ENCODE results near the gene COTL1. TPM values are rescaled to one million over a fixed set of nuclear protein-coding genes. Genes with fewer than 3 reads are reported as not detected.

The COTL1 gene
- total RNA-seq, 2 experiments from 2014 or later, result 125 to 232 TPM

GRCh38 chr16:84661418-84662060 lies 43.7 kb upstream of the COTL1 start:
- BruUV-seq (replicated peaks), result no TSS peak
- no peak overlapping the region for H3K27ac ChIP-seq (ENCODE audit: low read depth, low read length, poor library complexity, severe bottlenecking)
- peaks cover 97% of the 10 kb centered on the region for H3K36me3 ChIP-seq (ENCODE audit: insufficient read depth, low read length)
- H3K4me1 ChIP-seq (ENCODE audit: insufficient read depth, low read length, poor library complexity, severe bottlenecking), result peaks cover 32% of the 10 kb centered on the region
- H3K79me2 ChIP-seq (ENCODE audit: insufficient read depth, low read depth, low read length), result no peaks in the 10 kb centered on the region
- no peak overlapping the region for H2AFZ ChIP-seq (ENCODE audit: low read length)
- H3K9me3 ChIP-seq (ENCODE audit: low read length), result no peaks in the 10 kb centered on the region
- CTCF ChIA-PET (ENCODE audit: unreplicated experiment), result no interaction called here
- no peak for DNase-seq (ENCODE audit: low spot score)
- no peak for TF ChIP-seq CTCF (conservative IDR thresholded peaks at IDR 0.05; ENCODE audit: low read length)
- no peak for TF ChIP-seq EZH2phosphoT487 (IDR thresholded peaks at IDR 0.05; ENCODE audit: borderline replicate concordance, low read depth, low read length)
- POLR2A ChIA-PET, result no interaction called here
- H4K20me1 ChIP-seq (ENCODE audit: insufficient read depth, low read length), result no peaks in the 10 kb centered on the region
- no peak overlapping the region for H3K4me3 ChIP-seq (ENCODE audit: low read depth, low read length, poor library complexity, severe bottlenecking)
- H3K9me2 ChIP-seq (ENCODE audit: insufficient read depth, low read length), result no peaks in the 10 kb centered on the region
- H3K4me2 ChIP-seq (ENCODE audit: low read length), result no peak overlapping the region
- intact Hi-C loops (cut with micrococcal nuclease; ENCODE audit: unreplicated experiment), result no loop called here

GRCh38 chr16:84660973-84661372 lies 43.1 kb upstream of the COTL1 start:
- peaks cover 38% of the 10 kb centered on the region for H3K4me1 ChIP-seq (ENCODE audit: insufficient read depth, low read length, poor library complexity, severe bottlenecking)
- no peak overlapping the region for H3K27ac ChIP-seq (ENCODE audit: low read depth, low read length, poor library complexity, severe bottlenecking)
- H3K4me2 ChIP-seq (ENCODE audit: low read length), result no peak overlapping the region
- H4K20me1 ChIP-seq (ENCODE audit: insufficient read depth, low read length), result no peaks in the 10 kb centered on the region
- H3K4me3 ChIP-seq (ENCODE audit: low read depth, low read length, poor library complexity, severe bottlenecking), result no peak overlapping the region
- CTCF ChIA-PET (ENCODE audit: unreplicated experiment), result no interaction called here
- H3K9me3 ChIP-seq (ENCODE audit: low read length), result no peaks in the 10 kb centered on the region
- no peaks in the 10 kb centered on the region for H3K9me2 ChIP-seq (ENCODE audit: insufficient read depth, low read length)
- BruUV-seq (replicated peaks), result no TSS peak
- TF ChIP-seq EZH2phosphoT487 (IDR thresholded peaks at IDR 0.05; ENCODE audit: borderline replicate concordance, low read depth, low read length), result no peak
- H3K79me2 ChIP-seq (ENCODE audit: insufficient read depth, low read depth, low read length), result peaks cover 1% of the 10 kb centered on the region; the same call in 1 of the 2 replicates
- intact Hi-C loops (cut with micrococcal nuclease; ENCODE audit: unreplicated experiment), result no loop called here
- no peak overlapping the region for H2AFZ ChIP-seq (ENCODE audit: low read length)
- POLR2A ChIA-PET, result no interaction called here
- peaks cover 92% of the 10 kb centered on the region for H3K36me3 ChIP-seq (ENCODE audit: insufficient read depth, low read length)
- no peak for DNase-seq (ENCODE audit: low spot score)

GRCh38 chr16:84659656-84660300 lies 41.9 kb upstream of the COTL1 start:
- intact Hi-C loops (cut with micrococcal nuclease; ENCODE audit: unreplicated experiment), result no loop called here
- no TSS peak for BruUV-seq (replicated peaks)
- H3K79me2 ChIP-seq (ENCODE audit: insufficient read depth, low read depth, low read length), result peaks cover 6% of the 10 kb centered on the region; the same call in 1 of the 2 replicates
- no peaks in the 10 kb centered on the region for H3K9me3 ChIP-seq (ENCODE audit: low read length)
- CTCF ChIA-PET (ENCODE audit: unreplicated experiment), result interaction anchor here (0.6 kb wide), 1 partner anchor 786 kb away, joined by 3 read pairs; no protein-coding TSS in a partner anchor
- peaks cover 88% of the 10 kb centered on the region for H3K36me3 ChIP-seq (ENCODE audit: insufficient read depth, low read length)
- no peak overlapping the region for H2AFZ ChIP-seq (ENCODE audit: low read length)
- H4K20me1 ChIP-seq (ENCODE audit: insufficient read depth, low read length), result no peaks in the 10 kb centered on the region
- no peak overlapping the region for H3K27ac ChIP-seq (ENCODE audit: low read depth, low read length, poor library complexity, severe bottlenecking)
- H3K4me3 ChIP-seq (ENCODE audit: low read depth, low read length, poor library complexity, severe bottlenecking), result no peak overlapping the region
- TF ChIP-seq CTCF (conservative IDR thresholded peaks at IDR 0.05; ENCODE audit: low read length), result no peak
- TF ChIP-seq EZH2phosphoT487 (IDR thresholded peaks at IDR 0.05; ENCODE audit: borderline replicate concordance, low read depth, low read length), result no peak
- DNase-seq (ENCODE audit: low spot score), result no peak
- no peaks in the 10 kb centered on the region for H3K9me2 ChIP-seq (ENCODE audit: insufficient read depth, low read length)
- H3K4me1 ChIP-seq (ENCODE audit: insufficient read depth, low read length, poor library complexity, severe bottlenecking), result peaks cover 46% of the 10 kb centered on the region
- no peak overlapping the region for H3K4me2 ChIP-seq (ENCODE audit: low read length)
- POLR2A ChIA-PET, result interaction anchor here (0.6 kb wide), 1 partner anchor 143 kb away, joined by 4 read pairs; no protein-coding TSS in a partner anchor

Measured in OCI-LY7 (cell line).